ENCODE results near the gene GCFC2. TPM values are rescaled to one million over a fixed set of nuclear protein-coding genes. Genes with fewer than 3 reads are reported as not detected.

Gene GCFC2
- total RNA-seq, 2 donors from 2014 or later: 21.5 to 29.2 TPM

DNA sequence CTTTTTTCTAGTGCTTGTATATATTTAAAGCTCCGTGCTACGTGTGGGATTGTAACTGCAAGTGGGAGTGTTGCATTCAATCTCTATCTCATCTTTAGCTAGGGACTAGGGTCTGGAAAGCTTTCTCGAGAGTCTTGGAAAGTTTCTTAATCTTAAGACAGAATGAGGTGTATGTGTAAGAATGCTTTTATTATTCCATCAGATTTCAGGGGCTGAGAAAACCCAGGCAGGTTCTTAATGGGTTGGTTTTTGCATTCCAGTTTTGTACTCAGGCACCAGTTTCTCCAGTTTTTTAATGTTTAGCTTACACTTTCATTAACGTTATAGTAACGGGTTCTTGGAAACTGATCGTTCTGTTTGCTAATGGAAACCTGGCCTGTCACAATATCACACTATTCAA lies 43.8 kb downstream of the GCFC2 start:
- no peak overlapping the region for H3K27ac ChIP-seq

DNA sequence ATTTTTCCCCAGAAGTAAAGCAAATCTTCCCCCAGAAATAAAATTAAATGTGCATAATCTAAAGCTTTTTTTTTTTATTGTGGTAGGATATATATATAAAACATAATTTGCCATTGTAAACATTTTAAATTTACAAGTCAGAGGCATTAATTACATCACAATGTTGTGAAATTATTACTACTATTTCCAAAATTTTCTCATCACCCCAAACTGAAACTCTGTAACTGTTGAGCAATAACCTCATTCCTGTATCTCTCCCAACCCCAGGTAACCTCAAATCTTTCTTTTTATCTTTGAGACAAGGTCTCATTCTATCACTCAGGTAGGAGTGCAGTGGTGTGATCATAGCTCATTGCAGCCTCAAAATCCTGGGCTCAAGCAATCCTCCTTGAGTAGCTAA lies 52.9 kb downstream of the GCFC2 start:
- no peaks in the 10 kb centered on the region for H3K9me3 ChIP-seq
- no peak for DNase-seq (ENCODE audit: low spot score)
- no peak overlapping the region for H3K4me3 ChIP-seq
- TF ChIP-seq, protein P1, sequence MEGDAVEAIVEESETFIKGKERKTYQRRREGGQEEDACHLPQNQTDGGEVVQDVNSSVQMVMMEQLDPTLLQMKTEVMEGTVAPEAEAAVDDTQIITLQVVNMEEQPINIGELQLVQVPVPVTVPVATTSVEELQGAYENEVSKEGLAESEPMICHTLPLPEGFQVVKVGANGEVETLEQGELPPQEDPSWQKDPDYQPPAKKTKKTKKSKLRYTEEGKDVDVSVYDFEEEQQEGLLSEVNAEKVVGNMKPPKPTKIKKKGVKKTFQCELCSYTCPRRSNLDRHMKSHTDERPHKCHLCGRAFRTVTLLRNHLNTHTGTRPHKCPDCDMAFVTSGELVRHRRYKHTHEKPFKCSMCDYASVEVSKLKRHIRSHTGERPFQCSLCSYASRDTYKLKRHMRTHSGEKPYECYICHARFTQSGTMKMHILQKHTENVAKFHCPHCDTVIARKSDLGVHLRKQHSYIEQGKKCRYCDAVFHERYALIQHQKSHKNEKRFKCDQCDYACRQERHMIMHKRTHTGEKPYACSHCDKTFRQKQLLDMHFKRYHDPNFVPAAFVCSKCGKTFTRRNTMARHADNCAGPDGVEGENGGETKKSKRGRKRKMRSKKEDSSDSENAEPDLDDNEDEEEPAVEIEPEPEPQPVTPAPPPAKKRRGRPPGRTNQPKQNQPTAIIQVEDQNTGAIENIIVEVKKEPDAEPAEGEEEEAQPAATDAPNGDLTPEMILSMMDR (IDR thresholded peaks at IDR 0.05): no peak
- H3K27me3 ChIP-seq (replicated peaks; ENCODE audit: insufficient read depth): no peaks in the 10 kb centered on the region
- no peaks in the 10 kb centered on the region for H3K4me1 ChIP-seq (ENCODE audit: control insufficient read depth in 1 of 2, low read depth in 2 of 2)
- ATAC-seq (ENCODE audit: insufficient number of reproducible peaks, low FRiP score, low read depth): no peak
- peaks cover 33% of the 10 kb centered on the region for H3K36me3 ChIP-seq
- H3K27ac ChIP-seq: no peak overlapping the region

More for the DNA sequence above, 43.8 kb downstream of the GCFC2 start:
- DNase-seq (ENCODE audit: low spot score): no peak
- Histone ChIP-seq H3K36me3 (peaks cover 14% of the 10 kb centered on the region), H3K4me1 (ENCODE audit: control insufficient read depth in 1 of 2, low read depth in 2 of 2) (no peaks in the 10 kb centered on the region), H3K4me3 (no peak overlapping the region), H3K27me3 (replicated peaks; ENCODE audit: insufficient read depth) (no peaks in the 10 kb centered on the region), H3K9me3 (no peaks in the 10 kb centered on the region)
- TF ChIP-seq, protein P1 (IDR thresholded peaks at IDR 0.05): no peak
- ATAC-seq (ENCODE audit: insufficient number of reproducible peaks, low FRiP score, low read depth): no peak

- no peaks in the 10 kb centered on the region for H3K27me3 ChIP-seq (replicated peaks; ENCODE audit: insufficient read depth)
- peaks cover 42% of the 10 kb centered on the region for H3K36me3 ChIP-seq
- no peak overlapping the region for H3K27ac ChIP-seq
- H3K4me3 ChIP-seq: no peak overlapping the region
- H3K9me3 ChIP-seq: no peaks in the 10 kb centered on the region
- TF ChIP-seq, protein P1 (IDR thresholded peaks at IDR 0.05): no peak
- no peak for ATAC-seq (ENCODE audit: insufficient number of reproducible peaks, low FRiP score, low read depth)
- no peak for DNase-seq (ENCODE audit: low spot score)
- H3K4me1 ChIP-seq (ENCODE audit: control insufficient read depth in 1 of 2, low read depth in 2 of 2): no peaks in the 10 kb centered on the region
Measured at GRCh38 chr2:75656563-75656962, 54.2 kb downstream of the GCFC2 start.

GRCh38 chr2:75655861-75656260 lies 54.9 kb downstream of the GCFC2 start:
- Histone ChIP-seq H3K27me3 (replicated peaks; ENCODE audit: insufficient read depth) (no peaks in the 10 kb centered on the region), H3K4me1 (ENCODE audit: control insufficient read depth in 1 of 2, low read depth in 2 of 2) (no peaks in the 10 kb centered on the region), H3K9me3 (no peaks in the 10 kb centered on the region), H3K36me3 (peaks cover 40% of the 10 kb centered on the region), H3K27ac (no peak overlapping the region), H3K4me3 (no peak overlapping the region)
- ATAC-seq (ENCODE audit: insufficient number of reproducible peaks, low FRiP score, low read depth) (no peak), DNase-seq (ENCODE audit: low spot score) (no peak)
- TF ChIP-seq, protein P1 (IDR thresholded peaks at IDR 0.05): no peak

DNA sequence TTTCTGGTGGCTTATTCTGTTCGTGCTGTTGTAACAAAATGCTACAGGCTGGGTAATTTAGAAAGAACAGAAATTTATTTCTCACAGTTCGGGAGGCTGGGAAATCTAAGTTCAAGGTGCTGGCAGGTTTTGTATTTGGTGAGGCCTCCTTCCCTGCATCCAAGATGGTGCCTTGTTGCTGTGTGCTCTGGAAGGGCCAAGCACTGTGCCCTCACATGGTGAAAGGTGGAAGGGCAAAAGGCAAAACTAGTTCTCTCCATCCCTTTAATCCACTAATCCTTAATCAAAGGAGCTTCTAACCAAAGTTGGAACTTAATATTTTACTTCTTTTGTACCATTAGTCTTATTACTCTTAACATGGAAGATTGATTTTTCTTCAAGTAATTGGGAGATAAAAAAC lies 56.7 kb downstream of the GCFC2 start:
- no peak for ATAC-seq (ENCODE audit: insufficient number of reproducible peaks, low FRiP score, low read depth)
- DNase-seq (ENCODE audit: low spot score): no peak
- Histone ChIP-seq H3K4me1 (ENCODE audit: control insufficient read depth in 1 of 2, low read depth in 2 of 2) (no peaks in the 10 kb centered on the region), H3K9me3 (no peaks in the 10 kb centered on the region), H3K27ac (no peak overlapping the region), H3K4me3 (no peak overlapping the region), H3K36me3 (peaks cover 33% of the 10 kb centered on the region), H3K27me3 (replicated peaks; ENCODE audit: insufficient read depth) (no peaks in the 10 kb centered on the region)
- TF ChIP-seq, protein P1 (IDR thresholded peaks at IDR 0.05): no peak

Measured in thoracic aorta (tissue), 2 donors.